T-cell (primary cell): Measurements from ENCODE around the gene MSH5. TPM values are rescaled to one million over a fixed set of nuclear protein-coding genes. Genes with fewer than 3 reads are reported as not detected.

Experiments used
- ATAC-seq, 4 experiments: fragments of 200-7000 bp in 3 of 4; fragments of 150-1000 bp in 1 of 4; cut with Tn5 transposase; replicated peaks in 1 of 4; 1 replicate in 3 of 4; 2 replicates in 1 of 4; pipeline ENCODE4 v1.10.0; 2021; ENCODE audit warnings: moderate library complexity in 3 of 4, mild to moderate bottlenecking in 2 of 4, moderate number of reproducible peaks in 1 of 4
- CTCF ChIA-PET, 2 donors: fragments of 300-600 bp; sonication (Branson Sonifier 250); formaldehyde crosslinking; loops; one replicate each; lab custom pipeline; 2022; ENCODE audit warnings: antibody characterized with exemption in 2 of 2; lab: Charles Lee
- POLR2A ChIA-PET, 2 donors: fragments of 300-600 bp; sonication (Branson Sonifier 250); formaldehyde crosslinking; loops; one replicate each; lab custom pipeline; 2022; ENCODE audit warnings: antibody characterized with exemption in 2 of 2; lab: Charles Lee
- DNase-seq, 35 experiments: peaks; one replicate each; pipeline versions ENCODE4 v3.0.0 to v3.0.0-alpha.2; 2013 to 2023
- H3K27ac ChIP-seq: one replicate; pipeline ENCODE4 v1.5.1; 2013; ENCODE audit warnings: low read length
- H3K27me3 ChIP-seq, 2 experiments: replicated peaks in 1 of 2; 1 replicate in 1 of 2; 2 replicates in 1 of 2; pipeline versions ENCODE4 v1.6.1 to v1.7.0; 2013; ENCODE audit warnings: low read length in 1 of 2, mixed read lengths in 1 of 2; ENCODE audit not compliant: control insufficient read depth in 2 of 2, insufficient read depth in 2 of 2; ENCODE audit errors: extremely low read depth in 1 of 2
- H3K36me3 ChIP-seq, 2 donors: 1 replicate in 1 of 2; 2 replicates in 1 of 2; pipeline versions ENCODE4 v1.6.1 to v1.7.0; 2013; ENCODE audit warnings: low read length in 1 of 2; ENCODE audit not compliant: control insufficient read depth in 2 of 2, insufficient read depth in 1 of 2; ENCODE audit errors: extremely low read depth in 1 of 2
- H3K4me1 ChIP-seq, 2 experiments: 1 replicate in 1 of 2; 2 replicates in 1 of 2; pipeline versions ENCODE4 v1.6.1 to v1.7.0; 2013; ENCODE audit warnings: low read length in 2 of 2, mixed read lengths in 1 of 2; ENCODE audit not compliant: insufficient read depth in 2 of 2, control insufficient read depth in 1 of 2; ENCODE audit errors: extremely low read depth in 1 of 2
- H3K4me3 ChIP-seq, 2 donors: 1 replicate in 1 of 2; 2 replicates in 1 of 2; pipeline versions ENCODE4 v1.5.1 to v1.7.0; 2013; ENCODE audit warnings: mild to moderate bottlenecking in 2 of 2, low read length in 1 of 2, moderate library complexity in 1 of 2; ENCODE audit not compliant: control insufficient read depth in 1 of 2; ENCODE audit errors: extremely low read depth in 1 of 2
- H3K9me3 ChIP-seq: 2 replicates; pipeline ENCODE4 v1.7.0; 2013
- H3K27ac Mint-ChIP-seq, 2 donors: one replicate each; pipeline ENCODE4 v1.8.0; 2020 to 2021; ENCODE audit warnings: mild to moderate bottlenecking in 2 of 2, mixed read lengths in 2 of 2
- H3K27me3 Mint-ChIP-seq, 2 donors: one replicate each; pipeline ENCODE4 v1.8.0; 2021 to 2022; ENCODE audit warnings: mixed read lengths in 2 of 2
- H3K36me3 Mint-ChIP-seq: one replicate; pipeline ENCODE4 v1.8.0; 2021; ENCODE audit warnings: mixed read lengths
- H3K4me1 Mint-ChIP-seq, 3 donors: one replicate each; pipeline ENCODE4 v1.8.0; 2020 to 2022; ENCODE audit warnings: mixed read lengths in 3 of 3, mild to moderate bottlenecking in 1 of 3
- H3K4me3 Mint-ChIP-seq, 3 donors: one replicate each; pipeline ENCODE4 v1.8.0; 2020 to 2022; ENCODE audit warnings: mild to moderate bottlenecking in 3 of 3, mixed read lengths in 3 of 3, moderate library complexity in 3 of 3
- H3K9me3 Mint-ChIP-seq, 3 donors: one replicate each; pipeline ENCODE4 v1.8.0; 2020 to 2022; ENCODE audit warnings: mixed read lengths in 3 of 3
- WGBS: methylation state at CpG from one replicate; pipeline ENCODE4 v1.1.5; 2013; ENCODE audit warnings: missing lambda C conversion rate; ENCODE audit not compliant: insufficient coverage; 5-methylcytosine and 5-hydroxymethylcytosine counted together
- total RNA-seq, 35 experiments: library from RNA in 6 of 35; stranded (reverse) in 6 of 35; fragments of 120-200 nt in 1 of 35; gene quantifications; one replicate each; pipeline versions ENCODE4 v1.2.1 to v1.2.4 and lab custom pipeline; 2013 to 2026

Gene MSH5
- total RNA-seq, 5 donors from 2014 or later (not counting 1 experiment from before 2014, with no cell fraction given): 13.7 to 22.4 (median 14.4) TPM

GRCh38 chr6:31727034-31727716 is 12.6 kb upstream of the MSH5 start:
- peaks cover 6% of the 10 kb centered on the region for H3K36me3 Mint-ChIP-seq
- Histone ChIP-seq H3K4me3 (no peak overlapping the region), H3K27ac (no peak overlapping the region), H3K27me3 (no peaks in the 10 kb centered on the region), H3K4me1 (peaks cover 13 to 52% of the 10 kb centered on the region in 2 experiments), H3K9me3 (no peaks in the 10 kb centered on the region), H3K36me3 (peaks cover 0 to 15% of the 10 kb centered on the region in 2 donors)
- ChIA-PET CTCF (interaction anchor here (0.6 to 1.5 kb wide), 6 partner anchors 9 to 132 kb away, joined by 3 to 9 read pairs (median 4); partner anchors contain the start of gene CLIC1 (in 1 of the 2)), POLR2A (interaction anchor here in 1 of 2 donors (0.6 kb wide), 1 partner anchor 490 kb away, joined by 4 read pairs; no protein-coding TSS in a partner anchor)
- H3K4me3 Mint-ChIP-seq: peak overlapping the region; percentile 45 to 67 (median 58)
- H3K27ac Mint-ChIP-seq: peak overlapping the region; percentile 77 to 84
- DNase-seq: peak in 4 of 35 experiments; percentile 5 to 52 (median 25)
- WGBS: 66% methylated on average over 5 of the region's 7 CpGs
- H3K9me3 Mint-ChIP-seq: no peaks in the 10 kb centered on the region
- H3K27me3 Mint-ChIP-seq: no peaks in the 10 kb centered on the region
- ATAC-seq: peak in 2 of 4 experiments; percentile 14 to 20
- H3K4me1 Mint-ChIP-seq: peaks cover 42 to 60% (median 55%) of the 10 kb centered on the region in 3 donors

- DNase-seq (no peak), ATAC-seq (no peak)
- Histone ChIP-seq H3K4me3 (no peak overlapping the region), H3K4me1 (peaks cover 13 to 54% of the 10 kb centered on the region in 2 experiments), H3K27ac (peak overlapping the region; percentile 19), H3K27me3 (no peaks in the 10 kb centered on the region), H3K36me3 (peaks cover 0 to 22% of the 10 kb centered on the region in 2 donors), H3K9me3 (no peaks in the 10 kb centered on the region)
- Mint-ChIP-seq H3K9me3 (no peaks in the 10 kb centered on the region), H3K27me3 (no peaks in the 10 kb centered on the region), H3K4me3 (peak overlapping the region; percentile 45 to 94 (median 58)), H3K4me1 (peaks cover 43 to 57% (median 55%) of the 10 kb centered on the region in 3 donors), H3K27ac (peak overlapping the region; percentile 77 to 84), H3K36me3 (peaks cover 10% of the 10 kb centered on the region)
- 89% methylated on average over 25 of the region's 41 CpGs for WGBS
- ChIA-PET CTCF (interaction anchor here (0.6 to 1.5 kb wide), 6 partner anchors 9 to 131 kb away, joined by 3 to 9 read pairs (median 4); partner anchors contain the start of gene CLIC1 (in 1 of the 2)), POLR2A (interaction anchor here (0.6 to 0.7 kb wide), 5 partner anchors 14 to 491 kb away, joined by 3 to 9 read pairs (median 4); no protein-coding TSS in a partner anchor)
These were observed 11.8 kb upstream of the MSH5 start for GRCh38 chr6:31727717-31728671.

GRCh38 chr6:31728767-31729514 is 10.9 kb upstream of the MSH5 start, which contains the start of gene DDAH2:
Gene DDAH2, minus strand, starts transcription at chr6:31729299. Its CDS starts 138 bp downstream, at chr6:31729161.
- Histone ChIP-seq H3K27me3 (no peaks in the 10 kb centered on the region), H3K36me3 (peaks cover 4 to 32% of the 10 kb centered on the region in 2 donors), H3K27ac (peak within 1 kb of the TSS; percentile 22), H3K4me3 (peak within 1 kb of the TSS; percentile 88 to 95), H3K4me1 (peaks cover 13 to 52% of the 10 kb centered on the region in 2 experiments), H3K9me3 (no peaks in the 10 kb centered on the region)
- peak within 1 kb of the TSS; percentile 94 to 96 (median 94) for H3K4me3 Mint-ChIP-seq
- ChIA-PET CTCF (interaction anchor here (0.6 to 2.3 kb wide), 12 partner anchors 9 to 134 kb away, joined by 3 to 29 read pairs (median 4); partner anchors contain the start of genes HSPA1A (in 1 of the 2), HSPA1L (in 1 of the 2), LSM2 (in 1 of the 2) and MSH5 (in 1 of the 2)), POLR2A (interaction anchor here in 1 of 2 donors (0.7 kb wide), 2 partner anchors 44 to 166 kb away, joined by 5 to 9 read pairs; no protein-coding TSS in a partner anchor)
- H3K36me3 Mint-ChIP-seq: peaks cover 19% of the 10 kb centered on the region
- no peaks in the 10 kb centered on the region for H3K27me3 Mint-ChIP-seq
- no peak for DNase-seq
- H3K4me1 Mint-ChIP-seq: peaks cover 46 to 60% (median 58%) of the 10 kb centered on the region in 3 donors
- 48% methylated on average over 26 of the region's 36 CpGs for WGBS
- peak; percentile 12 to 33 (median 19) for ATAC-seq
- H3K27ac Mint-ChIP-seq: peak within 1 kb of the TSS; percentile 86 to 90
- H3K9me3 Mint-ChIP-seq: no peaks in the 10 kb centered on the region

DNA sequence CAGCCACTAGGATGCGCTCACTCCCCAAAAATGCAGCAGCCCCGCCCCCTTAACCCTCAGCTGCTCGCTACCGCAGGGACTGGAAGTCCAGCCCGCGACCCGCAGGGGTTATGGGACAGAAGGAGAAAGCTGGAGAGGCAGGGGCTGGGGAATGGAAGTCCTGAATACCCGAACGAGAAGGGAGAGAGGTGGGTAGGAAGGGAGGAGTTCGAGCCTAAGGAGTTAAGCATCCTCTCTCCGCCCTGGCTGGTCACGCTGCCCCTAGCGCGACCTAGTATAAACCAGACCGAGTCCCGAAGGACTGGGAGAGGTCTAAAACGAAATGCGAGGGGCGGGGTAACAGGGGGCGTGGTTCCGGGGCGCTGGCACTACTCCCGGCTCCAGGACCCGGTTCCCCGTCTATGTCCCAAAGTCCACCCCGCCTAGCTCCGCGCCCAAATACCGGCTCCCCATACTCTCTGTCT is 10.3 kb upstream of the MSH5 start:
- H3K4me3 Mint-ChIP-seq: peak overlapping the region; percentile 94 to 96 (median 94)
- H3K36me3 Mint-ChIP-seq: peaks cover 19% of the 10 kb centered on the region
- H3K27ac ChIP-seq: peak overlapping the region; percentile 22
- ATAC-seq (peak; percentile 71 to 80 (median 76)), DNase-seq (peak; percentile 54 to 88 (median 75))
- peak overlapping the region; percentile 88 to 95 for H3K4me3 ChIP-seq
- ChIA-PET CTCF (interaction anchor here (0.6 to 2.3 kb wide), 13 partner anchors 8 to 133 kb away, joined by 3 to 29 read pairs (median 4); partner anchors contain the start of genes HSPA1A (in 1 of the 2), HSPA1L (in 1 of the 2), LSM2 (in 1 of the 2) and MSH5 (in 1 of the 2)), POLR2A (interaction anchor here in 1 of 2 donors (0.6 kb wide), 1 partner anchor 12 kb away, joined by 5 read pairs; no protein-coding TSS in a partner anchor)
- H3K9me3 ChIP-seq: no peaks in the 10 kb centered on the region
- H3K36me3 ChIP-seq: peaks cover 4 to 36% of the 10 kb centered on the region in 2 donors
- H3K4me1 Mint-ChIP-seq: peaks cover 49 to 64% (median 64%) of the 10 kb centered on the region in 3 donors
- no peaks in the 10 kb centered on the region for H3K27me3 ChIP-seq
- H3K27ac Mint-ChIP-seq: peak overlapping the region; percentile 86 to 90
- 0% methylated on average over 21 of the region's 29 CpGs for WGBS
- peaks cover 17 to 58% of the 10 kb centered on the region in 2 experiments for H3K4me1 ChIP-seq
- no peaks in the 10 kb centered on the region for H3K27me3 Mint-ChIP-seq
- H3K9me3 Mint-ChIP-seq: no peaks in the 10 kb centered on the region

DNA sequence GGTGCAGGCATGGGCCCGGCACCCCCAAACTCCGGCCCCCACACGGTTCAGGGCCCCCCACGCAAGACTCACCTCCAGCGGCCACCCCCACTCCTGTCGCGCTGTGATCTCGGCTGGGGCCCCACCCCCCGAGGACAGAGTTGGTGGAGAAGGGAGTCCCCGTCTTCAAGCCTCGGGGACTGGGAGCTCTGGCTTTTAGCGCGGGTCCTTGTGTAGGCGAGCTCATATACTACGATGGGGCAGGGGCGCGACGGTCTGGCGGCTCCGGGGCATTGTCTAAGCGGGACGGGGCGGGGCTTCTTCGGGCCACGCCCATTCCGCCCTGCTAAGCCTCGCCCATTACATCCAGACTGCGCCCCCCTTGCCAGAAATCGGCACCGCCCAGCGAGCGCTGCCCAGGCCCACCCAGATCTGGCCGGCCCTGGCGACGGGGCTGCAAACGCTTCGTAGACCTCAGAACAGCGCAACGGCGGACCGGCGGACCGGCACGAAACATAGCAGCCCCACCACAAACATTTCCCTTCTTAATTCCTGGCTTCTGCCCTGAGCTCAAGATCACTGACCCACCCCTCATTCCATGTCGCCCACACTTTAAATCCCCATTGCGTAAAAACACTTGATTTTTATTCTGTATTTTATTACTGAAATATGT is 9.7 kb upstream of the MSH5 start:
- H3K27ac Mint-ChIP-seq: peak overlapping the region; percentile 74 to 90
- H3K27me3 Mint-ChIP-seq: no peaks in the 10 kb centered on the region
- Histone ChIP-seq H3K27me3 (no peaks in the 10 kb centered on the region), H3K4me3 (peak overlapping the region; percentile 88 to 95), H3K27ac (peak overlapping the region; percentile 22), H3K36me3 (peaks cover 4 to 36% of the 10 kb centered on the region in 2 donors), H3K4me1 (peaks cover 20 to 62% of the 10 kb centered on the region in 2 experiments), H3K9me3 (no peaks in the 10 kb centered on the region)
- H3K36me3 Mint-ChIP-seq: peaks cover 19% of the 10 kb centered on the region
- DNase-seq: peak in 33 of 35 experiments; percentile 13 to 79 (median 49)
- ChIA-PET CTCF (interaction anchor here (0.5 to 2.3 kb wide), 16 partner anchors 8 to 133 kb away, joined by 3 to 29 read pairs (median 4); partner anchors contain the start of genes HSPA1A (in 1 of the 2), HSPA1L (in 1 of the 2), LSM2 (in 1 of the 2) and MSH5 (in 1 of the 2)), POLR2A (interaction anchor here in 1 of 2 donors (0.6 kb wide), 1 partner anchor 12 kb away, joined by 5 read pairs; no protein-coding TSS in a partner anchor)
- 2% methylated on average over 29 of the region's 46 CpGs for WGBS
- H3K4me1 Mint-ChIP-seq: peaks cover 54 to 70% (median 69%) of the 10 kb centered on the region in 3 donors
- peak overlapping the region; percentile 94 to 96 (median 94) for H3K4me3 Mint-ChIP-seq
- peak; percentile 53 to 73 (median 61) for ATAC-seq
- H3K9me3 Mint-ChIP-seq: no peaks in the 10 kb centered on the region
